Activated naive CD4-positive, alpha-beta T cell treated with anti-CD3 and anti-CD28 coated beads, Interleukin-2, amount 10 ng/mL, durations not matched to agents 7 days and 5 days (primary cell): Measurements from ENCODE around the gene NMBR.
"Not testable (repeated sequence)": the region's sequence is repeated elsewhere in the genome, so short reads cannot be mapped to it uniquely, and the experiment has no call there.

ENCODE experiments used
- CTCF ChIA-PET: fragments of 350-600 bp; sonication (Branson Sonifier 250); formaldehyde crosslinking; loops from one replicate; lab custom pipeline; 2021; ENCODE audit warnings: antibody characterized with exemption; lab: Charles Lee
- DNase-seq: peaks from one replicate; pipeline ENCODE4 v3.0.0-alpha.2; 2020
- H3K27ac Mint-ChIP-seq: one replicate; pipeline ENCODE4 v1.8.0; 2021; ENCODE audit warnings: mild to moderate bottlenecking, moderate library complexity, mixed read lengths
- H3K27me3 Mint-ChIP-seq: one replicate; pipeline ENCODE4 v1.8.0; 2021; ENCODE audit warnings: mild to moderate bottlenecking, mixed read lengths
- H3K36me3 Mint-ChIP-seq: one replicate; pipeline ENCODE4 v1.8.0; 2021; ENCODE audit warnings: mixed read lengths
- H3K4me1 Mint-ChIP-seq: one replicate; pipeline ENCODE4 v1.8.0; 2021; ENCODE audit warnings: mixed read lengths
- H3K4me3 Mint-ChIP-seq: one replicate; pipeline ENCODE4 v1.8.0; 2021; ENCODE audit warnings: mild to moderate bottlenecking, moderate library complexity, mixed read lengths
- H3K9me3 Mint-ChIP-seq: one replicate; pipeline ENCODE4 v1.8.0; 2021; ENCODE audit warnings: mixed read lengths

NMBR gene

GRCh38 chr6:142132625-142133024 is 14.3 kb downstream of the NMBR start, which contains the start of gene GJE1:
Gene GJE1 (plus strand): TSS chr6:142132925. CDS start chr6:142133159, 234 bp downstream.
- H3K4me3 Mint-ChIP-seq = no peak within 1 kb of the TSS
- no peak for DNase-seq
- no peaks in the 10 kb centered on the region for H3K4me1 Mint-ChIP-seq
- peaks cover 4% of the 10 kb centered on the region for H3K27me3 Mint-ChIP-seq
- H3K27ac Mint-ChIP-seq = no peak within 1 kb of the TSS
- H3K36me3 Mint-ChIP-seq = no peaks in the 10 kb centered on the region
- CTCF ChIA-PET = no interaction called here
- H3K9me3 Mint-ChIP-seq = no peaks in the 10 kb centered on the region

GRCh38 chr6:142130814-142131213 is 16.1 kb downstream of the NMBR start:
- no peak for DNase-seq
- CTCF ChIA-PET = no interaction called here
- Mint-ChIP-seq H3K27me3 (peaks cover 4% of the 10 kb centered on the region), H3K4me1 (no peaks in the 10 kb centered on the region), H3K9me3 (no peaks in the 10 kb centered on the region), H3K4me3 (no peak overlapping the region), H3K27ac (no peak overlapping the region), H3K36me3 (no peaks in the 10 kb centered on the region)

- Mint-ChIP-seq H3K4me3 (no peak overlapping the region), H3K36me3 (no peaks in the 10 kb centered on the region), H3K27me3 (no peaks in the 10 kb centered on the region), H3K27ac (no peak overlapping the region), H3K9me3 (no peaks in the 10 kb centered on the region), H3K4me1 (no peaks in the 10 kb centered on the region)
- no peak for DNase-seq
- CTCF ChIA-PET = no interaction called here
Measured at GRCh38 chr6:142121342-142121741, 25.6 kb downstream of the NMBR start.

GRCh38 chr6:142118925-142119324 is 28.0 kb downstream of the NMBR start:
- H3K9me3 Mint-ChIP-seq = no peaks in the 10 kb centered on the region
- CTCF ChIA-PET = no interaction called here
- no peak for DNase-seq
- H3K27ac Mint-ChIP-seq = no peak overlapping the region
- H3K4me3 Mint-ChIP-seq = no peak overlapping the region
- H3K27me3 Mint-ChIP-seq = no peaks in the 10 kb centered on the region
- no peaks in the 10 kb centered on the region for H3K36me3 Mint-ChIP-seq
- H3K4me1 Mint-ChIP-seq = no peaks in the 10 kb centered on the region

- no peak overlapping the region for H3K27ac Mint-ChIP-seq
- CTCF ChIA-PET = interaction anchor here (0.7 kb wide), 1 partner anchor 257 kb away, joined by 3 read pairs; no protein-coding TSS in a partner anchor
- no peak overlapping the region for H3K4me3 Mint-ChIP-seq
- no peaks in the 10 kb centered on the region for H3K36me3 Mint-ChIP-seq
- no peak for DNase-seq
- no peaks in the 10 kb centered on the region for H3K9me3 Mint-ChIP-seq
- H3K4me1 Mint-ChIP-seq = no peaks in the 10 kb centered on the region
- no peaks in the 10 kb centered on the region for H3K27me3 Mint-ChIP-seq
Measured at GRCh38 chr6:142118328-142118727, 28.6 kb downstream of the NMBR start.

GRCh38 chr6:142117366-142117765 is 29.6 kb downstream of the NMBR start:
- H3K9me3 Mint-ChIP-seq = no peaks in the 10 kb centered on the region
- H3K27me3 Mint-ChIP-seq = no peaks in the 10 kb centered on the region
- no peak for DNase-seq
- H3K4me3 Mint-ChIP-seq = no peak overlapping the region
- H3K36me3 Mint-ChIP-seq = no peaks in the 10 kb centered on the region
- H3K4me1 Mint-ChIP-seq = no peaks in the 10 kb centered on the region
- CTCF ChIA-PET = no interaction called here
- no peak overlapping the region for H3K27ac Mint-ChIP-seq

GRCh38 chr6:142112451-142113061 is 34.4 kb downstream of the NMBR start:
- H3K36me3 Mint-ChIP-seq = no peaks in the 10 kb centered on the region
- CTCF ChIA-PET = interaction anchor here (0.8 to 2.1 kb wide), 7 partner anchors 13 to 436 kb away, joined by 3 to 10 read pairs (median 4); no protein-coding TSS in a partner anchor
- peak; percentile 75 for DNase-seq
- no peak overlapping the region for H3K27ac Mint-ChIP-seq
- H3K4me1 Mint-ChIP-seq = no peaks in the 10 kb centered on the region
- no peaks in the 10 kb centered on the region for H3K27me3 Mint-ChIP-seq
- H3K9me3 Mint-ChIP-seq = no peaks in the 10 kb centered on the region
- H3K4me3 Mint-ChIP-seq = no peak overlapping the region

- H3K9me3 Mint-ChIP-seq, DNase-seq, H3K27ac Mint-ChIP-seq, H3K4me1 Mint-ChIP-seq, H3K27me3 Mint-ChIP-seq, H3K36me3 Mint-ChIP-seq, H3K4me3 Mint-ChIP-seq: not testable (repeated sequence)
- CTCF ChIA-PET = interaction anchor here (1.3 kb wide), 1 partner anchor 121 kb away, joined by 5 read pairs; no protein-coding TSS in a partner anchor
Measured at GRCh38 chr6:142110820-142111219, 36.1 kb downstream of the NMBR start.

GRCh38 chr6:142104820-142105219 is 42.1 kb downstream of the NMBR start:
- H3K27ac Mint-ChIP-seq, H3K4me3 Mint-ChIP-seq, H3K36me3 Mint-ChIP-seq, H3K4me1 Mint-ChIP-seq, H3K27me3 Mint-ChIP-seq, DNase-seq, CTCF ChIA-PET, H3K9me3 Mint-ChIP-seq: not testable (repeated sequence)

GRCh38 chr6:142088858-142089216 is 58.1 kb downstream of the NMBR start:
- no peak for DNase-seq
- CTCF ChIA-PET = no interaction called here

GRCh38 chr6:142087950-142088857 is 58.7 kb downstream of the NMBR start:
- Mint-ChIP-seq H3K36me3 (no peaks in the 10 kb centered on the region), H3K4me3 (no peak overlapping the region), H3K27me3 (peaks cover 18% of the 10 kb centered on the region), H3K4me1 (no peaks in the 10 kb centered on the region), H3K9me3 (no peaks in the 10 kb centered on the region), H3K27ac (no peak overlapping the region)
- CTCF ChIA-PET = interaction anchor here (1.4 kb wide), 1 partner anchor 24 kb away, joined by 3 read pairs; no protein-coding TSS in a partner anchor
- no peak for DNase-seq

More at GRCh38 chr6:142088858-142089216, 58.1 kb downstream of the NMBR start:
- Mint-ChIP-seq H3K27ac (no peak overlapping the region), H3K4me3 (no peak overlapping the region), H3K9me3 (no peaks in the 10 kb centered on the region), H3K27me3 (peaks cover 18% of the 10 kb centered on the region), H3K4me1 (no peaks in the 10 kb centered on the region), H3K36me3 (no peaks in the 10 kb centered on the region)

- Mint-ChIP-seq H3K27me3 (peaks cover 6% of the 10 kb centered on the region), H3K4me1 (peaks cover 5% of the 10 kb centered on the region), H3K9me3 (no peaks in the 10 kb centered on the region), H3K36me3 (no peaks in the 10 kb centered on the region), H3K27ac (no peak overlapping the region), H3K4me3 (no peak overlapping the region)
- CTCF ChIA-PET = no interaction called here
- DNase-seq = no peak
Measured at GRCh38 chr6:142079130-142079529, 67.8 kb downstream of the NMBR start.

- no peak overlapping the region for H3K4me3 Mint-ChIP-seq
- no peak for DNase-seq
- H3K27me3 Mint-ChIP-seq = peaks cover 6% of the 10 kb centered on the region
- H3K4me1 Mint-ChIP-seq = peaks cover 5% of the 10 kb centered on the region
- H3K27ac Mint-ChIP-seq = no peak overlapping the region
- no peaks in the 10 kb centered on the region for H3K36me3 Mint-ChIP-seq
- peaks cover 2% of the 10 kb centered on the region for H3K9me3 Mint-ChIP-seq
- CTCF ChIA-PET = no interaction called here
Measured at GRCh38 chr6:142075516-142076101, 71.3 kb downstream of the NMBR start.

- no peaks in the 10 kb centered on the region for H3K36me3 Mint-ChIP-seq
- CTCF ChIA-PET = no interaction called here
- H3K27ac Mint-ChIP-seq = no peak overlapping the region
Measured at GRCh38 chr6:142074516-142074915, 72.4 kb downstream of the NMBR start.

More at GRCh38 chr6:142074516-142074915, 72.4 kb downstream of the NMBR start:
- peaks cover 2% of the 10 kb centered on the region for H3K9me3 Mint-ChIP-seq
- DNase-seq = no peak
- peaks cover 6% of the 10 kb centered on the region for H3K27me3 Mint-ChIP-seq
- peaks cover 5% of the 10 kb centered on the region for H3K4me1 Mint-ChIP-seq
- H3K4me3 Mint-ChIP-seq = no peak overlapping the region
